ENCODE data around the gene PKP4.

- TF ChIP-seq SMC3 (conservative IDR thresholded peaks at IDR 0.05; ENCODE audit: poor library complexity) (no peak), CTCF (IDR thresholded peaks at IDR 0.05; ENCODE audit: poor library complexity, severe bottlenecking) (no peak), REST (IDR thresholded peaks at IDR 0.05; ENCODE audit: borderline replicate concordance) (no peak), POLR2AphosphoS5 (IDR thresholded peaks at IDR 0.05) (no peak), RAD21 (conservative IDR thresholded peaks at IDR 0.05) (no peak), TAF1 (IDR thresholded peaks at IDR 0.05; ENCODE audit: low read depth) (no peak)
Measured at GRCh38 chr2:158579928-158580327, 123.2 kb downstream of the PKP4 start.
